ENCODE results near the gene RAD51C.
"Not testable (repeated sequence)": the region's sequence is repeated elsewhere in the genome, so short reads cannot be mapped to it uniquely, and the experiment has no call there.

The RAD51C gene

DNA sequence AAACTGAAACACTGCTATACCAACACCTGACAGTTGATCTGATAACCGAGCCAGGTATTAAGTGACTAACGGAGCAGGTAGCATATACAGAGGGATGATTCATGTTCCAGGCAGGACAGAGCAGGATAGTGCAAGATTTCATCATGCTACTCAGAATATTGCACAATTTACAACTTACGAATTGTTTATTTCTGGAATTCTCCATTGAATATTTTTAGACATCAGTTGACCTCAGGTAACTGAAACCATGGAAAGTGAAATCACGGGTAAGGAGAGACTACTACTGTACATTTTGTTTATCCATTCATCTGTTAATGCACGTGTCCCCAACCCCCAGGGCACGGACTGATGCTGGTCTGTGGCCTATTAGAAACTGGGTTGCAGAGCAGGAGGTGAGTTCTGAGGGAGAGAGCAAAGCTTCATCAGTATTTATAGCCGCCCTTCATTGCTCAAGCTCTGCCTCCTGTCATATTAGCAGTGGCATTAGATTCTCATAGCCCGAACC, 48.8 kb downstream of the RAD51C start:
- DNase-seq (ENCODE audit: low spot score), result no peak

- DNase-seq (ENCODE audit: low spot score), result no peak
Observed at GRCh38 chr17:58747674-58748073, 55.3 kb downstream of the RAD51C start.

- not testable (repeated sequence) for DNase-seq (ENCODE audit: low spot score)
Observed at GRCh38 chr17:58749627-58750026, 57.2 kb downstream of the RAD51C start.

- no peak for DNase-seq (ENCODE audit: low spot score)
Observed at GRCh38 chr17:58753026-58753425, 60.6 kb downstream of the RAD51C start.

GRCh38 chr17:58755269-58755576, 62.8 kb downstream of the RAD51C start:
- DNase-seq (ENCODE audit: low spot score), result no peak

DNA sequence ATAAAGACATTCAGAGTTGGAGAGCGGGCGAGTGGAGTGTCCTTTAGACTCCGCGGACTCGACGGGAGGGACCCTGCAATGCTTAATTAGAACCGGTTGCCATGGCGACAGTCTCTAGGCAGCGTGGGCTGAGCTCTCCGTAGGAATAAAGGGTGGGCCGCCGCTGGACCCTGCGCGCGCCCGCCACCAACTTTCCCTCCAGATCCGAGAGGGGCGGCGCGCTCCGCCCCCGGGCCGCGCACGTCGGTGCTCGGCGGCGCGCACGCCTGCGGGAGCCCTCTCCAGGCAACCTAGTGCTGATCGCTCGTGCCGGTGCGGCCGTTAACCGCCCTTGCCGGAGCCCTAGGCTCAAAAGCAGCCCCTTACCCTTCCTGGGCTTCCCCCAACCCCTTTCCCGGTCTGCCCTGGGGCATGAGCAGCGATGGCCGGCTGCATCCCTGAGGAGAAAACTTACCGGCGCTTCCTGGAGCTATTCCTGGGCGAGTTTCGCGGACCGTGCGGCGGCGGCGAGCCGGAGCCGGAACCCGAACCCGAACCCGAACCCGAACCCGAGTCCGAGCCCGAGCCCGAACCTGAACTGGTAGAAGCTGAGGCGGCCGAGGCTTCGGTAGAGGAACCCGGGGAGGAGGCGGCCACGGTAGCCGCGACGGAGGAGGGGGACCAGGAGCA, 63.3 kb downstream of the RAD51C start, which contains the start of gene PPM1E:
TSS of gene PPM1E (plus strand) at position 278 of the 669 bp plus-strand sequence.
- peak; percentile 55 for DNase-seq (ENCODE audit: low spot score)

GRCh38 chr17:58756246-58757161, 64.1 kb downstream of the RAD51C start:
- DNase-seq (ENCODE audit: low spot score), result peak; percentile 8

- DNase-seq (ENCODE audit: low spot score), result no peak
Observed at GRCh38 chr17:58757162-58757613, 64.8 kb downstream of the RAD51C start.

DNA sequence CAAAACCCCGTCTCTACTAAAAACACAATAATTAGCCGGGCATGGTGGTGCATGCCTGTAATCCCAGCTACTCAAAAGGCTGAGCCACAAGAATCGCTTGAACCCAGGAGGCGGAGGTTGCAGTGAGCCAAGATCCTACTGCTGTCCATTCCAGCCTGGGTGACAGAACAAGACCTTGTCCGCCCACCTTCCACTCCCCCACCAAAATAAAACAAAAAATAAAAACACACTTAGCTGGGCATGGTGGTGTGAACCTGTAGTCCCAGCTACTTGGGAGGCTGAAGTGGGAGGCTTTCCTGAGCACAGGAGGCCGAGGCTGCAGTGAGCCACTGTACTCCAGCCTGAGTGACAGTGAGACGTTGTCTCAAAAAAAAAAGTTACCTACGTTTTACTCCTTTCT, 66.5 kb downstream of the RAD51C start:
- DNase-seq (ENCODE audit: low spot score), result no peak

GRCh38 chr17:58759522-58759921, 67.1 kb downstream of the RAD51C start:
- no peak for DNase-seq (ENCODE audit: low spot score)

DNA sequence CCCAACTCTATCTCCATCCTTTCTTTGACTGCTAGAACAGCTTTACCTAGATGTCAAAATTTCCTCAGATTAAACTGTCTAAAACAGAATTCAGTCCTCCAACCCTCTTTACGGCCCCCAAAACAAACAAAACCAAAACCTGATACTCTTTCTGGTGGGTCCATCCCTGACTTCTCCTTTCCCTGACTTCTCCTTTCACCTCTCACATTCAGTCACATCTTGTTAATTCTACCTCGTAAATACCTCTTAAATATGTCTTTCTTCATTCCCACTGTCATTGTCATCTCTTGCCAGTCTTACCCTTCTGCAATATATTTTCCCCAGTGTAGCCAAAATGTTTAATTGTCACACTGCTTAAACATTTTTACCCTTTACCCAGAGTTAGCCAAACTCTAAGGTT, 67.8 kb downstream of the RAD51C start:
- DNase-seq (ENCODE audit: low spot score), result no peak

GRCh38 chr17:58763263-58763662, 70.9 kb downstream of the RAD51C start:
- DNase-seq (ENCODE audit: low spot score), result no peak

DNA sequence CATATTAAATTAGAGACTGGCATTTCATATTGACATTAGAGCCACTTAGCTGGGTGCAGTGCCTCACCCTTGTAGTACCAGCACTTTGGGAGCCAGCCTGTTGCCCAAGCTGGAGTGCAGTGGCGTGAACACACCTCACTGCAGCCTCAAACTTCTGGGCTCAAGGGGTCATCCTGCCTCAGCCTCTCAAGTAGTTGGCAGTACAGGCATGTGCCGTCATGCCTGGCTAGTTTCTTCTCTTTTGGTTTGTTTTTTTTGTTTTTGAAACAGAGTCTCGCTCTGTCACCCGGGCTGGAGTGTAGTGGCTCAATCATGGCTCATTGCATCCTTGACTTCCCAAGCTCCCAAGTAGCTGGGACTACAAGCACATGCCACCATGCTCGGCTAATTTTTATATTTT, 72.0 kb downstream of the RAD51C start:
- DNase-seq (ENCODE audit: low spot score), result no peak

DNA sequence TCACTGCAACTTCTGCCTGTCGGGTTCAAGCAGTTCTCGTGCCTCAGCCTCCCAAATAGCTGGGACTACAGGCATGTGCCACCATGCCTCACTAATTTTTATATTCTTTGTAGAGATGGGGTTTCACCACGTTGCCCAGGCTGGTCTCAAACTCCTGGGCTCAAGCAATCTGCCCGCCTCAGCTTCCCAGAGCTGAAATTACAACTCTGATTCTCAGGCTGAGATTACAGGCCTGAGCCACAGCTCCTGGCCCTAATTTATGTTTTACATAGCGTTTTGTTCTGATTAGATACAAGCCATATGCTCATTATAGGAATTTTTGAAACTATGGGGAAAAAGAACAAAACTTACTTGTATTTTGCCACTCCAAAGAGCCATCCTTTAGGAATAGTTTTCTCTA, 86.1 kb downstream of the RAD51C start:
- not testable (repeated sequence) for DNase-seq (ENCODE audit: low spot score)

- DNase-seq (ENCODE audit: low spot score), result no peak
Observed at GRCh38 chr17:58779446-58779845, 87.0 kb downstream of the RAD51C start.

DNA sequence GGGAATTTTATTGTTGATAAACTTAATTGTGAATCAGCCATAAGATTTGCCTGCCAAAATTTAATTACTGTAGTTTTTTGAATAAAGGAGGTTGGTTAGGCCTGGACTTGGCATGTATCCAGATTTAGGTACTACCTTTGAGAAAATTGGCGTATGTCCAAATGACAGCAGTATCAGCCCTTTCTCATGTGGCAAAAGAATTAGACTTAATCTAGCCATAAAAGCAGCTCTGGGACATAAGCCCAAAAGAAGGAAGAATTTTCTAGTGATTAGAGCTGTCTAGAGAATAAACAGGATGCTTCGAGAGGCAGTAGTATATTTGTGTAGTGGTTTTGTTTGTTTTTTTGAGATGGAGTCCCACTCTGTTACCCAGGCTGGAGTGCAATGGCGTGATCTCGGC, 91.0 kb downstream of the RAD51C start:
- DNase-seq (ENCODE audit: low spot score), result no peak

DNA sequence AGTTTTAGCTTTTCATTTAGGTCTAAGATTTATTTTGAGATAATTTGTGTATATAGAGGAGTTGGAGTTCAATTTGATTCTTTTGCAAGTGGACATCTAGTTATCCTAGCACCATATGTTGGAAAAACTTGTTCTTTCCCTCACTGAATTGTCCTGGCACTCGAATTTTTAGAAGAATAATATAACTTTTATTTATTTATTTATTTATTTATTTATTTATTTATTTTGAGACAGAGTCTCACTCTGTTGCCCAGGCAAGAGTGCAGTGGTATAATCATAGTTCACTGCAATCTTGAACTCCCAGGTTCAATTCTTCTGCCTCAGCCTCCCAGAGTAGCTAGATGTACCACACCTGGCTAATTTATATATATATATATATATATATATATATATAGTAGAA, 92.7 kb downstream of the RAD51C start:
- no peak for DNase-seq (ENCODE audit: low spot score)
